ENCODE measurements around the gene SRP19.
A peak's percentile ranks its signal among the peaks of the same experiment; 100 is the strongest.
"Not testable (repeated sequence)": the region's sequence is repeated elsewhere in the genome, so short reads cannot be mapped to it uniquely, and the experiment has no call there.

Gene SRP19

GRCh38 chr5:112902561-112902960, 41.5 kb downstream of the SRP19 start:
- H3K36me3 ChIP-seq, result peaks cover 58% of the 10 kb centered on the region
- no peaks in the 10 kb centered on the region for H3K9me3 ChIP-seq (ENCODE audit: severe bottlenecking)
- TF ChIP-seq CTCF (IDR thresholded peaks at IDR 0.05; ENCODE audit: low read depth, low read length), result no peak

GRCh38 chr5:112904996-112905395, 43.9 kb downstream of the SRP19 start:
- H3K27me3 ChIP-seq (ENCODE audit: insufficient read depth, low read depth, severe bottlenecking); H3K4me3 ChIP-seq (ENCODE audit: low read depth, low read length); DNase-seq; H3K27ac ChIP-seq; H3K9me3 ChIP-seq (ENCODE audit: severe bottlenecking): not testable (repeated sequence)
- H3K36me3 ChIP-seq, result peaks cover 50% of the 10 kb centered on the region

More at GRCh38 chr5:112902561-112902960, 41.5 kb downstream of the SRP19 start:
- no peak overlapping the region for H3K27ac ChIP-seq
- no peak for DNase-seq
- H3K4me3 ChIP-seq (ENCODE audit: low read depth, low read length), result no peak overlapping the region
- H3K27me3 ChIP-seq (ENCODE audit: insufficient read depth, low read depth, severe bottlenecking), result no peaks in the 10 kb centered on the region

GRCh38 chr5:112906637-112907036, 45.5 kb downstream of the SRP19 start:
- H3K9me3 ChIP-seq (ENCODE audit: severe bottlenecking), result no peaks in the 10 kb centered on the region
- DNase-seq, result no peak
- H3K4me3 ChIP-seq (ENCODE audit: low read depth, low read length), result no peak overlapping the region
- H3K27ac ChIP-seq, result no peak overlapping the region
- no peak for TF ChIP-seq CTCF (IDR thresholded peaks at IDR 0.05; ENCODE audit: low read depth, low read length)
- no peaks in the 10 kb centered on the region for H3K27me3 ChIP-seq (ENCODE audit: insufficient read depth, low read depth, severe bottlenecking)
- H3K36me3 ChIP-seq, result peaks cover 34% of the 10 kb centered on the region

- no peak for DNase-seq
- TF ChIP-seq CTCF (IDR thresholded peaks at IDR 0.05; ENCODE audit: low read depth, low read length), result no peak
- Histone ChIP-seq H3K9me3 (ENCODE audit: severe bottlenecking) (no peaks in the 10 kb centered on the region), H3K4me3 (ENCODE audit: low read depth, low read length) (no peak overlapping the region), H3K27me3 (ENCODE audit: insufficient read depth, low read depth, severe bottlenecking) (no peaks in the 10 kb centered on the region), H3K27ac (no peak overlapping the region), H3K36me3 (peaks cover 30% of the 10 kb centered on the region)
Measured at GRCh38 chr5:112907166-112907631, 46.1 kb downstream of the SRP19 start.

GRCh38 chr5:112908854-112909253, 47.8 kb downstream of the SRP19 start:
- TF ChIP-seq CTCF (IDR thresholded peaks at IDR 0.05; ENCODE audit: low read depth, low read length), result no peak
- DNase-seq, result no peak
- no peaks in the 10 kb centered on the region for H3K27me3 ChIP-seq (ENCODE audit: insufficient read depth, low read depth, severe bottlenecking)
- no peak overlapping the region for H3K4me3 ChIP-seq (ENCODE audit: low read depth, low read length)
- H3K27ac ChIP-seq, result peak overlapping the region; percentile 51
- H3K36me3 ChIP-seq, result peaks cover 30% of the 10 kb centered on the region
- H3K9me3 ChIP-seq (ENCODE audit: severe bottlenecking), result no peaks in the 10 kb centered on the region

- no peak for TF ChIP-seq CTCF (IDR thresholded peaks at IDR 0.05; ENCODE audit: low read depth, low read length)
- Histone ChIP-seq H3K27me3 (ENCODE audit: insufficient read depth, low read depth, severe bottlenecking) (no peaks in the 10 kb centered on the region), H3K27ac (peak overlapping the region; percentile 77), H3K4me3 (ENCODE audit: low read depth, low read length) (peak overlapping the region; percentile 58), H3K36me3 (peaks cover 34% of the 10 kb centered on the region), H3K9me3 (ENCODE audit: severe bottlenecking) (no peaks in the 10 kb centered on the region)
- DNase-seq, result peak; percentile 73
Measured at GRCh38 chr5:112910529-112910928, 49.4 kb downstream of the SRP19 start.

Data from WERI-Rb-1 (cell line).